Fibroblast of lung (primary cell): ENCODE measurements around the gene PLAC8L1. TPM values are rescaled to one million over a fixed set of nuclear protein-coding genes. Genes with fewer than 3 reads are reported as not detected.
"Not testable (repeated sequence)": the region's sequence is repeated elsewhere in the genome, so short reads cannot be mapped to it uniquely, and the experiment has no call there.

ENCODE experiments used
- DNase-seq, 2 donors: peaks; one replicate each; pipeline versions ENCODE4 v3.0.0 to v3.0.0-alpha.2; 2010; ENCODE audit warnings: low read depth in 2 of 2
- H2AFZ ChIP-seq: 2 replicates; pipeline ENCODE4 v1.5.1; 2012; ENCODE audit warnings: low read length, control low read depth, inconsistent platforms
- H3K27ac ChIP-seq: 2 replicates; pipeline ENCODE4 v1.5.1; 2011; ENCODE audit warnings: low read length, control low read depth; ENCODE audit not compliant: insufficient read depth
- H3K27me3 ChIP-seq: 2 replicates; pipeline ENCODE4 v1.5.1; 2011; ENCODE audit warnings: mild to moderate bottlenecking, low read length; ENCODE audit not compliant: control insufficient read depth, insufficient read depth
- H3K36me3 ChIP-seq: 2 replicates; pipeline ENCODE4 v1.5.1; 2011; ENCODE audit warnings: low read length; ENCODE audit not compliant: control insufficient read depth, insufficient read depth
- H3K4me1 ChIP-seq: 2 replicates; pipeline ENCODE4 v1.5.1; 2011; ENCODE audit warnings: low read length; ENCODE audit not compliant: control insufficient read depth, insufficient read depth; ENCODE audit errors: extremely low read depth
- H3K4me2 ChIP-seq: 2 replicates; pipeline ENCODE4 v1.5.1; 2011; ENCODE audit warnings: low read length, control low read depth; ENCODE audit not compliant: insufficient read depth; ENCODE audit errors: extremely low read depth
- H3K4me3 ChIP-seq, 4 experiments: fragments of 200-600 bp in 1 of 4; sonication (generic) in 1 of 4; replicated peaks in 1 of 4; 2 replicates each; pipeline ENCODE4 v1.5.1; 2011 to 2016; ENCODE audit warnings: low read length in 4 of 4, low read depth in 3 of 4, mild to moderate bottlenecking in 3 of 4, control low read depth in 2 of 4, inconsistent platforms in 1 of 4, mixed read lengths in 1 of 4; ENCODE audit not compliant: insufficient read depth in 1 of 4; ENCODE audit errors: control extremely low read depth in 1 of 4
- H3K79me2 ChIP-seq: 2 replicates; pipeline ENCODE4 v1.5.1; 2012; ENCODE audit warnings: mild to moderate bottlenecking, low read length, inconsistent platforms; ENCODE audit not compliant: control insufficient read depth, insufficient read depth
- H3K9ac ChIP-seq: 2 replicates; pipeline ENCODE4 v1.5.1; 2011; ENCODE audit warnings: mild to moderate bottlenecking, low read length, control low read depth; ENCODE audit not compliant: insufficient read depth
- H3K9me3 ChIP-seq: 2 replicates; pipeline ENCODE4 v1.5.1; 2012; ENCODE audit warnings: low read depth, low read length; ENCODE audit not compliant: control insufficient read depth, insufficient read depth
- H4K20me1 ChIP-seq: 2 replicates; pipeline ENCODE4 v1.5.1; 2011; ENCODE audit warnings: low read length; ENCODE audit not compliant: control insufficient read depth, insufficient read depth; ENCODE audit errors: extremely low read depth
- EZH2 ChIP-seq: IDR thresholded peaks from 2 replicates; pipeline ENCODE4 v1.5.1; 2012; ENCODE audit warnings: low read length, control low read depth, mild to moderate bottlenecking; ENCODE audit errors: missing control alignments
- polyA plus RNA-seq, 2 donors: library from polyadenylated mRNA; depleted of rRNA in 1 of 2; stranded (reverse) in 1 of 2; unstranded in 1 of 2; fragments of >200 nt; gene quantifications; 2 replicates each; pipeline ENCODE4 v1.2.1, GENCODE V29; 2011 to 2012; ENCODE audit warnings: missing spikeins in 1 of 2
- total RNA-seq: library from RNA; depleted of rRNA; stranded (reverse); fragments of >200 nt; gene quantifications from 2 replicates; pipeline ENCODE4 v1.2.1, GENCODE V29; 2014
- TF ChIP-seq, protein P1 (sequence below), 2 donors: IDR thresholded peaks in 1 of 2; conservative IDR thresholded peaks in 1 of 2; 1 replicate in 1 of 2; 2 replicates in 1 of 2; pipeline ENCODE4 v1.5.1; 2011 to 2012; ENCODE audit warnings: low read length in 2 of 2, control low read depth in 1 of 2, inconsistent platforms in 1 of 2, low read depth in 1 of 2, mild to moderate bottlenecking in 1 of 2

Gene PLAC8L1
- total and polyA plus RNA-seq, 2 donors (not counting 1 experiment from before 2014, with no cell fraction given) = not detected

- TF ChIP-seq, protein P1, sequence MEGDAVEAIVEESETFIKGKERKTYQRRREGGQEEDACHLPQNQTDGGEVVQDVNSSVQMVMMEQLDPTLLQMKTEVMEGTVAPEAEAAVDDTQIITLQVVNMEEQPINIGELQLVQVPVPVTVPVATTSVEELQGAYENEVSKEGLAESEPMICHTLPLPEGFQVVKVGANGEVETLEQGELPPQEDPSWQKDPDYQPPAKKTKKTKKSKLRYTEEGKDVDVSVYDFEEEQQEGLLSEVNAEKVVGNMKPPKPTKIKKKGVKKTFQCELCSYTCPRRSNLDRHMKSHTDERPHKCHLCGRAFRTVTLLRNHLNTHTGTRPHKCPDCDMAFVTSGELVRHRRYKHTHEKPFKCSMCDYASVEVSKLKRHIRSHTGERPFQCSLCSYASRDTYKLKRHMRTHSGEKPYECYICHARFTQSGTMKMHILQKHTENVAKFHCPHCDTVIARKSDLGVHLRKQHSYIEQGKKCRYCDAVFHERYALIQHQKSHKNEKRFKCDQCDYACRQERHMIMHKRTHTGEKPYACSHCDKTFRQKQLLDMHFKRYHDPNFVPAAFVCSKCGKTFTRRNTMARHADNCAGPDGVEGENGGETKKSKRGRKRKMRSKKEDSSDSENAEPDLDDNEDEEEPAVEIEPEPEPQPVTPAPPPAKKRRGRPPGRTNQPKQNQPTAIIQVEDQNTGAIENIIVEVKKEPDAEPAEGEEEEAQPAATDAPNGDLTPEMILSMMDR (conservative IDR thresholded peaks at IDR 0.05 in 1 of 2, IDR thresholded peaks at IDR 0.05 in 1 of 2; ENCODE audit: low read depth in 1 of 2, low read length in 2 of 2) = no peak
- TF ChIP-seq EZH2 = no peak
- H3K9ac ChIP-seq = no peak overlapping the region
- no peaks in the 10 kb centered on the region for H3K4me1 ChIP-seq
- no peaks in the 10 kb centered on the region for H3K9me3 ChIP-seq
- no peaks in the 10 kb centered on the region for H4K20me1 ChIP-seq
- H3K27me3 ChIP-seq = no peaks in the 10 kb centered on the region
- H3K36me3 ChIP-seq = no peaks in the 10 kb centered on the region
- H3K79me2 ChIP-seq = no peaks in the 10 kb centered on the region
- H2AFZ ChIP-seq = no peak overlapping the region
- no peak overlapping the region for H3K4me3 ChIP-seq
- DNase-seq = no peak
- H3K27ac ChIP-seq = no peak overlapping the region
- no peak overlapping the region for H3K4me2 ChIP-seq
Measured at GRCh38 chr5:146112476-146112875, 7.1 kb upstream of the PLAC8L1 start.

GRCh38 chr5:146111409-146111808 is 6.0 kb upstream of the PLAC8L1 start:
- no peak for DNase-seq
- H3K9ac ChIP-seq = no peak overlapping the region
- H3K4me2 ChIP-seq = no peak overlapping the region
- TF ChIP-seq, protein P1 (conservative IDR thresholded peaks at IDR 0.05 in 1 of 2, IDR thresholded peaks at IDR 0.05 in 1 of 2; ENCODE audit: low read depth in 1 of 2, low read length in 2 of 2) = no peak
- no peak for TF ChIP-seq EZH2
- no peaks in the 10 kb centered on the region for H3K27me3 ChIP-seq
- H3K9me3 ChIP-seq = no peaks in the 10 kb centered on the region
- H2AFZ ChIP-seq = no peak overlapping the region
- H3K4me1 ChIP-seq = no peaks in the 10 kb centered on the region
- no peaks in the 10 kb centered on the region for H4K20me1 ChIP-seq
- H3K27ac ChIP-seq = no peak overlapping the region
- H3K79me2 ChIP-seq = no peaks in the 10 kb centered on the region
- H3K36me3 ChIP-seq = no peaks in the 10 kb centered on the region
- H3K4me3 ChIP-seq = no peak overlapping the region

- Histone ChIP-seq H4K20me1 (no peaks in the 10 kb centered on the region), H3K4me1 (no peaks in the 10 kb centered on the region), H3K9me3 (no peaks in the 10 kb centered on the region), H3K4me2 (no peak overlapping the region), H3K79me2 (no peaks in the 10 kb centered on the region), H3K36me3 (no peaks in the 10 kb centered on the region), H3K9ac (no peak overlapping the region), H3K27ac (no peak overlapping the region), H3K4me3 (no peak overlapping the region), H3K27me3 (no peaks in the 10 kb centered on the region), H2AFZ (no peak overlapping the region)
- TF ChIP-seq EZH2 = no peak
- TF ChIP-seq, protein P1 (conservative IDR thresholded peaks at IDR 0.05 in 1 of 2, IDR thresholded peaks at IDR 0.05 in 1 of 2; ENCODE audit: low read depth in 1 of 2, low read length in 2 of 2) = no peak
- no peak for DNase-seq
Measured at GRCh38 chr5:146109379-146109778, 4.0 kb upstream of the PLAC8L1 start.

DNA sequence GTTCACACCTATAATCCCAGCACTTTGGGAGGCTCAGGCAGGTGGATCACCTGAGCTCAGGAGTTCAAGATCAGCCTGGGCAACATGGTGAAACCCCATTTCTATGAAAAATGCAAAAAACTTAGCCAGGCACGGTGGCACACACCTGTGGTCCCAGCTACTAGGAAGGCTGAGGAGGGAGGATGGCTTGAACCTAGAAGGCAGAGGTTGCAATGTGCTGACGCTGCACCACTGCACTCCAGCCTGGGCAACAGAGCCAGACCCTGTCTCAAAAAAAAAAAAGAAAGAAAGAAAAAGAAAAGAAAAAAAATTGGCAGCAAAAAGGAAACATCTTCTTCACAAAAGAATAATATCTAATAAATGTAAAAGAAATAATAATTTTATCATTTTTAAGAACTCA is 3.5 kb upstream of the PLAC8L1 start:
- not testable (repeated sequence) for H3K36me3 ChIP-seq, H3K4me2 ChIP-seq, H3K9me3 ChIP-seq, H3K4me3 ChIP-seq, DNase-seq, H3K79me2 ChIP-seq, H3K27ac ChIP-seq, H3K4me1 ChIP-seq, H4K20me1 ChIP-seq, H3K9ac ChIP-seq, H3K27me3 ChIP-seq, H2AFZ ChIP-seq
